ENCODE data around the gene FOSL2.

The FOSL2 gene

DNA sequence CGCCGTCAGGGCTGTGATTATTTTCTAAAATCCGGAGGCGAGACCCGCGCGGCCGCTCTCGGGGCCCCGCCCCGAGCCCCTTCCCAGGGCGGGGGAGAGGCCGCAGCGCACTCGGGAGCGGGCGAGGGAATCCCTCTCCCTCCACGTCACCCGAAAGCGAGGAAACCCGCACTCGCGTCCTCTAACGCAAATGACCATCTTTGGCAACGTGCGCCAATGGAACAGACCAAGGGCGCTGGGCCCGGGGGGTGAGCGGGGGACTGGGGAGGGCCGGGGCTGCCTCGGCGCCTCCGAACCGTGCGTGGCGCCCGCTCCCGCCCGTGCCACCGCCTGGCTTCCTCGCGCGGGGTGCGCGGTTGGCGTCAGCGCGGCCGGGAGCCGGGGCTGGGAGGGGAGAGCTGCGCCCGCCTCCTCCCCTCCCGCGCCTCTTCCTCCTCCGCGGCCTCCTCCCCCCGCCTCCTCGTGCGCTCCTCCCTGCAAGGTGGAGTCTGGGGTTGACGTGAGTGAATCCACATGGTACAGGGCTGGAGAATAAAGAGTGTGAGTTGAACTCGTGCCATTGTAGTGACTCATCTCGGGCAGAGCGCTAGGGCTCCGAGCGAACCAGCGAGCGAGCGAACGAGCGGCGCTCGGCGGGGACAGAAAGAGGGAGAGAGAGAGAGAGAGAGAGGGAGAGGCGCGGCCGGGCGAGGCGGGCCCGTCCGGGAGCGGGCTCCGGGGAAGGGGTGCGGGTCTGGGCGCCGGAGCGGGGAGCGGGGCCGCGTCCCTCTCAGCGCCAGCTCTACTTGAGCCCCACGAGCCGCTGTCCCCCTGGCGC is at the start of gene FOSL2:
Gene FOSL2 (plus strand): TSS at position 562 of the 817 bp plus-strand sequence. CDS start 863 bp downstream, outside the sequence.
- peak; percentile 96 for DNase-seq (ENCODE audit: low spot score)

DNA sequence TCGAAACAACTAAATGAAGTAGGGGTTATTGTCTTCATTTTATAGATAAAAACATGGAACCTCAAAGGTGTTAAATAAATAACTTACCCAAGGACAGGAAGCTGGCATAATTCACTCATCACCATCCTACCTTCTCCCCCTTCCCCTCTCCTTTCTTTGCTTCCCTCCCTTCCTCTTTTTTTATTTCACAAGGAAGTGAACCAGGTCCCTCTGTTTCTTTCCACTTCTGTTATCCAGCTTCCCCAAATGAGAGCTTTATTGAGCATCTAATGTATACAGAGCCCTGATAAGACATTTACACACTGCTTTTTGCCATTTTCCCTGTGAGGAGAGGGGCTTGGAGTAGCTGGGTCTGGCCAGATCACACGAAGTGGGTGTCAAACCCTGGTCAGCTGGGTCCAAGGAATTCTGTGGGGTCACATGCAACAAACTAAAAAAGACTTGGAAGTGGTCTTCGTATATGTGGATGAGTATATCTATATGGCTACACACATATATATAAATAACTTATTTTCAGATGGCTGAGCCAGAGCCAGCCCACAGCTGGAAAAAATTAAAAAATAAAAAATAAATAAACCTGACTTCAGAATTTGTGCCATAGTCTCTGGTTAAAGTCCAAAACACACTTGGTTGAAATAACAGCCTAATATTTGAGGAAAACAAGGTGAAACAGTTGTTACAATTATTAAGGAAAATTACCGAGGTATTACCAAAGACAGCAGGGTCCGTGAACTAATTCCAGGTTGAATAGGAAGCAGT is 49.3 kb upstream of the FOSL2 start:
- DNase-seq (ENCODE audit: low spot score) = no peak

DNA sequence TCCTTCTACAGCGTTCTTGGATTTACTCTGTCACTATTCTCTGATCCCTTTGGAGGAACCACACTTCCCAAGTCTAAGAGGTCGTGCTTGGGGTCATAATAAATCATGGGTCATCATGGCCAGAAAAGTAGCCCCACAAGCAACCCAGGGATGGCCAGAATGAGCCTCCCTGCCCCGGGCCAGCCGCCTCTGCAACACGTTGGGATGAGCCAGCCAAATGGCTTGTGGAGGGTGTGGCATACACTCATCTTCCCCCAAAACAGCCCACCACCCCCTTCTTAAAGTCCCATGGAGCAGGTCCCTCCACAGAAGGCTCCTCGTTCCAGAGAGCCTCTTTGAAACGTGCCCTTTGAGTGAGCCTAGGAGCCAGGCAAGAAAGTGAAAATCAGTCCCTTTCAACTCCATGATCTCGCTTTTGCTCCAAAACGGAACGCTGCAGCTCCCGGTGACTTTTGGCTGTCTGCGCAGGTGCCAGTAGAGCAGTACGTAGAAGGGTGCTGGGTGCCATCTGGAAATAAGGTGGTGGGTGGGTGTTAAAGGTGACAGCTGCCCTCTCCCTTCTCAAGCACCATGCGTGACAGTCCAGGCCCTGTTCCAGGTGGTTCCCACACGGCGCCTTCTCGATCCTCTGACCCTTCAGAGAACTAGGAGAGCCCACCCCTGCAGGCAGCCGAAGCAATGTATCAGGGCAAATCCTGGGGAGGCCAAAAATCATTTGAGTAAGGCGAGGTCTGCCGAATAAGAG is 48.5 kb upstream of the FOSL2 start:
- DNase-seq (ENCODE audit: low spot score) = no peak

DNA sequence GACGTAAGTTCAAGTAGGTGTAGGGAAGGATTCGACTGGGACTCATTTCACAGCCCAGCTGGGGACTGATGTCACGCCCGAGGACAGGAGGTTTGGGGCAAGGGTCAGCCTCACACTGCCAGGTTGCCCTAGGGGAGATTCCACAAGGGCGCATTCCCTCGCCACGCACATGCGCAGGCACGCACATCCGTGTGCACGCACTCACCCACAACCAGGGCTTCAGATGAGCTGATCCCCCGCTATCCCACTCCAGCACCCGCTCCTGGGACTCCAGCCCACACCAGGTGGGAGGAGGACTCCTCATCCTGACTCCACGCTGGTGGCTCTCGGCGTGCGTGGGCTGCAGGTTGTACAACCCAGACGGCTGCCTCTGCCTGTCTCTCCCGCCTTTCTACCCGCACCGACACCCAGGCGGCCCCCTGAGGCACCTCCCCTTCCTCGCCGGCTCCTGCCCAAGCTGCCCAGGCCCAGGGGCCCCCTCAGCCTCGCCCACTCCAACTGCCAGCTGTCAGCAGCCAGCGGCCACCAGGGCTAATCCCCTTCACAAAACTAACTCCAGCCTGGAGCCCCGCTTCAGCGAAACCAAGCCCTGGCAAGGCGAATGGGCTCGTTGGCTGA is 47.8 kb upstream of the FOSL2 start:
- DNase-seq (ENCODE audit: low spot score) = no peak

DNA sequence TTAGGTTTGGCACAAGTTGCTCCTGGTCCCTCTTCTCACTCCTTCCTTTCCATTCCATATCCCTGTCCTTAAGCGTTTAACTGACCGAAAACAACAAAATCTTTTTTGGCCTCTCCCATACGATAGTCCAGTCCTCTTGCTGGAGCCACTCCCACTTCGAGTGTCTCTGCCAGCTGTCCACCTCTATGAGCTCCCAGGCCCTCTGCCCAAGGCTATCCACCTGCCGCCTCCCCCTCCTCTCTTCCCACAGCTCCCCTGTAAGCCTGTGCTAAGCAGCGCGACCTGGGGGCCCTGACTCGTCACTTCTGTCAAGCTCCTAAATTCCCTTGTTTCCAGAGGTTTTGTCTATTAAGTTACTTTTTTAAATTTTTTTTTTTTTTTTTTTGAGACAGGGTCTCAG is 47.0 kb upstream of the FOSL2 start:
- no peak for DNase-seq (ENCODE audit: low spot score)

DNA sequence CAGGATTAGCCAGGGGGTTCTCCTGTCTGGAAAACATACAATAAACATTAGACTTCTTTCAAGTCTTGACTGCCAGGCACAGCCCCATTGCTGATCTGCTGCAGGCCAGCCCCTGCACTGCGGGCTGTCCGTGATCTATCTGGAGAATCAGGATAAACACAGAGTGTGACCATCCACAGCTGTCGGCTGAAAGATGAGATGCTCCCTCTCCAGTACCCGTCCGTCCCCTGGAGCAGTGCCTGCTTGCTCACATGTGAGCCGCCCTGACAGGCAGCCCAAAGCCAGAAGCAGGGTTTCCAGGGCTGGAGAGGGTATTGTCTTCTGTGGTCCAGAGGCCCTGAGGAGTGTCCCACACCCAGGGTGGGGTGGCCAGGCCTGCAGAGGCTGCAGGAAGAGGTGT is 46.1 kb upstream of the FOSL2 start:
- DNase-seq (ENCODE audit: low spot score) = no peak

DNA sequence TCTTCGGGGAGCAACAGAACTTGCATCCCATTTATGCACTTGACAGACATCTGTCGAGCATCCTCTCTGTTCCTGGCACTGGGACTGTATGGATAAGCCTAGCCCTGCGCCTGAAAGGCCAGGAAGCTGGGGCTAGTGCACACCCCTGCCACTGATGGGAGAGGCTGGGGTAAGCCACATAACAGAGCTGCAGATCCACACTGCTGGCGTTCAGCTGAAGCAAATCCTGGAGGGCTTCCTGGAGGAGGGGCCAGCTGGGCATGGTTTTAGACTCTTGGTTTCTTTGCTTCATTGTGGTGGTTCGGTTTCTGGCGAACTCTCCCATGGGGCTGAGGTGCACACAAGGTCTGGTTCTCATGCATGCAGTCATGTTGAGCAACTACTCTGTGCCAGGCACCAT is 45.5 kb upstream of the FOSL2 start:
- DNase-seq (ENCODE audit: low spot score) = no peak

DNA sequence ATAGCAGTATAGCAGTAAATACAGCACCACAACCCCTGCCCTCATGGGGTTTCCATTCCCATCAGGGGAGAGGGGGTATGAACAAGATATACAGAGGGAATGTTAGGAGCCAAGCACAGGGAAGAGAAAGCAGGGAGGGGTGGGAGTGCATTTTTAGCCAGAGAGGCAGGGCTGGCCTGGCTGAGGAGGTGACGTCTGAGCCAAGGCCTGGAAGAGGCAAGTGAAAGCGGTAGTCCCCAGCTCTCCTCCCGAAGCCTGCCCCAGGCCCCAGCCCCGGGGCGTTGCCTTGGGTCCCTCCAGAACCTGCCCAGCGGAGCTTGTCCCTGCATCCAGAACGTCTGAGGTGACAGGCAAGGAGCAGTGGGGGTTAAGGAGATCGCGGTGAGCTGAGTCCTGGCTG is 45.1 kb upstream of the FOSL2 start:
- no peak for DNase-seq (ENCODE audit: low spot score)

DNA sequence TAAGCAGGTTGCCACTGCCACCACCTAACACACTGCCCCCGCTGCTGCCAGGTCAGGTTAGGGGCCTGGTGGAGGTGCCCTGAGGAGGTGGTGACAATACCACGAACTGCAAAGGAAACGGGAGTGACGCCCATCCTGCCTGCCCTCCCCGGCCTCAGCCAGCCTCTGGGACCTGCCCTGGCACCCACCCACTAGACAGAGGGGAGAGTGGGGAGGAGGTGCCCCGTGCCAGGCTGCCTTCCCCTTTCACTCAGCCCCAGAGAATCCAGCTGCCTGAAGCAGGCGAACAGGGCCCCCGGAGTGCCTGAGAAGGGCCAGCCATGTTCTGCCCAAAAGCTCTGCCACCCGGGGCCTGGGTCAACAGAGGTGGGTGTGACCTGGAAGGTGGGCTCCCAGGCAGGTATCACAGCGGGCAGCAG is 44.5 kb upstream of the FOSL2 start:
- no peak for DNase-seq (ENCODE audit: low spot score)

DNA sequence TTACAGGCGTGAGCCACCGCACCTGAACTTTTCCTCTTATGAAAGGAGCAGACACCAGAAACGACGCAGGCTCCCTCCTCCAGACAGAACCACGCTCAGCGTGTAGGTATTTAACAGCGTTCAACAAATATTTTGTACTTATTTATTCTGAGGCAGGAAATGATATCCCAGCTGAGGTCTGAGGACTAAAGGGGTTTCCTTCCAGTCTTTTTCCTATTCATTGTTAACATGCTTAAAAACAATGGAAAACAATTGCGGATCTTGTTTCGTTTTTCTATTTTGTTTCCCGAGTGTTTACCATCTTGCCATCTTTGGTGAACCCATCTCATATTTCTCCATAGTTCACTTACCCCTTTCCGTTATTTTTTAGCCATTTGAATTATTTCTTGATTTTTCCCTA is 43.7 kb upstream of the FOSL2 start:
- DNase-seq (ENCODE audit: low spot score) = no peak

DNA sequence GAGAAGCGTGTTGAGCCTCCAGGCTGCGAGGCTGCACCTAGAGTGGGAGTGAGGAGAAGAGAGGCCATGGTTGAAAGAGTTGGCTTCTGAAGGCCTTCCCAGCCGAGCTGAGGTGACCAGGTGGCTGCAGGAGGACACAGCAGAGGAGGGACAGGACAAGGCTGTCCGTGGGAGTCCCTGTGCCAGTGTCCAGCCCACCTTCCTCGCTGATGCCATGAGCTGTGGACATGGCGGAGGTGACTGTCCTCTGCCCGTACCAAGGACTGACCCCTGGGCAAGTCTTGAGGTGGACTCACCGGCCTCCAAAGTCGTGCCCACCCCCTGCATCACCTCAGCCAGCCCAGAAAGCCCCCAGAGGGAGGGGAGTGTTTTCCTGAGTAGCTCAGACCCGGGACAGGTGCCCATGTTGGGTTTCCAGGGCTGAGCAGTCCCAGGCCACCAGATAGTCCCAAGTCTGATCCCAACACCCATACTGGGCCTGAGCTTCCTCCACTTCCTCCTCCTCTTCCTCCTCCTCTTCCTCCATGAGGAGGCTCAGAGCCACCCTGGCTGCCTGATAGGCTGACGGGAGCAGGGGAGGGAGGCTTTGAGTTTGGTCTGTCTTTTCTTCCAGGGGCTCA is 43.0 kb upstream of the FOSL2 start:
- no peak for DNase-seq (ENCODE audit: low spot score)

DNA sequence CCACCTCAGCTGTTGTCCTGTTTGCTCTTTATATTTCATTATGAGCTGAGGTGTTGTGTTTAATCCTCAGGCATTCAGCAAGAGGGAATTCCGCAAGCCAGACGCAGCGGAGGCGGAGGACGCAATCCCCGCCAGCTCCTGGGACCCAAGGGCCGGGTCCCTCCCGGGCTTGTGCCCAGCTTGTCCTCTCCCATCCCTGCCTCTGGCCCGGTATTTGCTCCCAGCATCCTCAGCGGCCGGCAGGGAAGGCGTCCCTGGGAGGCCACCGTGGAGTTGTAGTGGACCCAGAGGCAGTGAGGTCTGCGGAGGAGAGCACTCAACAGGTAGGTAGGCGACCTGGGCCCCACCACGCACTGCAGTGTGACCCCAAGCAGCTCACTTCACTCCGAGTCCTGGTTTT is 42.5 kb upstream of the FOSL2 start:
- no peak for DNase-seq (ENCODE audit: low spot score)

DNA sequence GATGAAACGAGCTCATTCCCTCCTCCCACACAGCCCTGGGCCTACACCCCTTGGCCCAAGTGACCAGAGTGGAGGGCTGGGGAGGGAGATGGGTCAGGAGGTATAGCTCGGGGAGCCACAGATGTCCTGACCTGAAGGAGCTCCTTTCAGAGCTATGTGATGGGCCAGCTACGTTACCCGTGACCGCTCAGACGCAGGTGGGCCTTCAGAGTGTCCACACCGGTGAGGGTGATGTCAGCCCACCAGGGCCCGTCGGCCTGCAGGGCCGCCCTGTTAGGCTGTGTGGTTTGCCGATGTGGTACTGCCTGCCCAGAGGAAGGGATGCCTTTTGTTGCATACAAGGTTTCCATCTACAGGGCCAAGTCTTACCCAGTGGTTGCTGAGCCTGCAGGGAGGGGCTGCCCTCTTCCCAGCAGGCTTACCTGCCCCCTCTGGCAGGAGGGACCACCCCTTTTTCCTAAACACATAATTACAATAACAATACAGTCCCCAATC is 41.8 kb upstream of the FOSL2 start:
- DNase-seq (ENCODE audit: low spot score) = no peak

DNA sequence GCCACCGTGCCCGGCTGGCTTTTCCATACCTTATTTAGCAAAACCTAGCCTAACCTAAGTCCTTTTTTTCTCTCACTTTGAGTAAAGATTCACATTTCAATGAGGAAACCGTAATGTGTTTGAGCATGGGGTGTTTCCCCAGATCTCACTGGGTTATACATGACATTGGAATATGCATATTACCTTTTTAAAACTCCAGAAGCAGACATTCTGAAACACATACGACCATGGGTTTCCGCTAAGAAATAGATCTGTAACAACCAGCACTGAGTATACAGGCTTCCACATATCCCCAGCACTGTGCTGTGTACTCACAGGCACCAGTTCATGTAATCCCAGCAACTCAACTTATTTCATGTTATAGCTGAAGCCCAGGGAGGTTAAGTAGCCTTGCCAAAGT is 41.0 kb upstream of the FOSL2 start:
- DNase-seq (ENCODE audit: low spot score) = no peak

DNA sequence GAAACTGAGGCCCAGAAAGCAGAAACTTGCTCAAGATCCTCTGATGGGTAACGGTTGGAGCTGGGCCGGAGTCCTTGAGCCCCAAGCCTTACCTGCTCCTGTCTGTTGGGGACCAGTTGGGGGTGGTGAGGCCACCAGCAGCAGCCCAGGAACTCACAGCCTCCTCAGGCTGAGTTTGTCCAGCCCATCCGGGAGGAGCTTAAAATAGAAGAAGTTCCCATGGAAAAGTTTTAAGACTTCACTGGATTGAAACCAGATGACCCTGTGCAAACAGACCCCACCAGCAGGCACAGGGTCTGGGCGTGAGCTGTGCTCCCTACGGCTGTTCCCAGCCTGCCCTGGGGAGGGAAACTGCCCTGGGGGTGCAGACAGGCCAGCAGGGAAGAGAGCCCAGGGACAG is 40.6 kb upstream of the FOSL2 start:
- DNase-seq (ENCODE audit: low spot score) = no peak

DNA sequence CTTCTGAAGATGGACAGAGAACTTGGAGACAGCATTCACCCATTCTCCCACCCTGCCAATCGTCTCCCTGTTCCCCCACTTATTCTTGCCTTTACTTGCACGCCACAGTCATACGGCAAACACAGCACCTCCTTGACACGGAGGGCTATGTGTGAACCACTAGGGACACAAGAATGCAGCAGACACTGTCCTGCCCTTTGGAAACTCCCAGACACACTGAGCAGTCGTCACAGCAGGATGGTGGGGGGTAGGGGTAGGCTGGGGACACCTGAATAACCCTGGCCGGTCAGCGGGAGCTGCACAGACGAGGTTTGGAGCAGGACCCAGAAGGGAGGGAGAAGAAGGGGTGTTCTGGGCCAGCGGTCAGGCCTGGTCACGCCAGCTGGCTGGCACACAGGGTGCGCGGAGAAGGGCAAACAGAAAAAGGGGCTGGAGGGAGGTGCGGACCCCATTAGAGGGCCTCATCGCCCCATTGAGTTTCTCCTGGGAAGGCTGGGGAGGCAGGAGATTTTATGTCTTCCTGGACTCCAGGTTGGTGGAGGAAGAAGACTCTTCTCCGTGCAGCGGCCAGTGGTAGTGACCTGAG is 40.0 kb upstream of the FOSL2 start:
- no peak for DNase-seq (ENCODE audit: low spot score)

DNA sequence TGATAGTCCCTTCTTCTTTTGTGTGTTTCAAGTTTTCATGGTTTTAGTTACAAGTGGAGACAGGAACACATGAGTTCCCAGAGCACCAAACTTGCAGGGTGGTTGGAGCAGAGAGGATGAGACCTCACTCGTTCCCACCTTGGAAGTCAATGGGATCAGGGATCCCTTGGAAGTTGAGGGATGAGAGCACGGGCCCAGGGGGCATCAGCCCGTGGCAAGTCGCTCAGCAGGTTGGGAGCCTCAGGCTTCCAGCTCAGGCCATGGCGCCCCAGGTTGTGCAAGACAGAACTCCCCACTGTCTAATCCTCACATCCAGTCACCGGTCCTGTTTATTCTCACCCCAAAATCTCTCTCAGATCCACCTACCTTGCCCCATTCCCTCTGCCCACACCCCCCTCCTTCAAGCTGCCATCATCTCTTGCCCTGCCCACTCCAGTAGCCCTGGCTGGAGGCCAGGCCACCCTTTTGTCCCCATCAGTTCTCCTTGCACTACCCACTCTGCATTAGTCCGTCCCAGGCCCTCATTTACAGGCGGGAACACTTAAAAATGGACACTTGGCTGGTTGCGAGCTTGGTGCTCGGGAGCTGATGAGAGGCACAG is 37.6 kb upstream of the FOSL2 start:
- no peak for DNase-seq (ENCODE audit: low spot score)

DNA sequence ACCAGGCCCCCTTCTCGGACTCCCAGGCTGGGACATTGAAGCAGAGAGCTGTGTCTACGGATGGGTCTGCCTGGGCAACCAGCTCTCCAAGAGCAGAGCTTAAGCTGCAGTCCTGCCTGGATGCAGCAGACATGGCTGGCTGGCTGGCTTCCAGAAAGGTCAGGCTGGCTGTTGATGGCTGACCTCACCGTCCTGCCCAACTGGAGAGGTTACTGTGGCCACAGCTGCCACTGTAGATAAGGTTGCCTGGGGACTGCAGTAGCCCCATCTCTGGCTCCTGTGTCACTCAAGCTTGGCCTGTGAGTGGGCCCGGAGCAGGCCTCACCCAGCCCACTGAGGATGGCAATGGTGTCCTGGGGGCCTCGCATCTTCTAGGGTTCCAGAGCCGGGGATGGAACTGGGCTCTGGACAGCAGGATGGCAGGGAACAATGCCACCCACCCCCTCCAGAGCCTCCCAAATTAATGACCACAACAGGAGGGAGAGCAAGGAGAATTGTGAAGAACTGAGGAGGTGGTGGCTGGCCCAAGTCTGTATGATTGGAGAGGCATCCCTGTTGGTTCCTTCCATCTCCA is 37.0 kb upstream of the FOSL2 start:
- no peak for DNase-seq (ENCODE audit: low spot score)

DNA sequence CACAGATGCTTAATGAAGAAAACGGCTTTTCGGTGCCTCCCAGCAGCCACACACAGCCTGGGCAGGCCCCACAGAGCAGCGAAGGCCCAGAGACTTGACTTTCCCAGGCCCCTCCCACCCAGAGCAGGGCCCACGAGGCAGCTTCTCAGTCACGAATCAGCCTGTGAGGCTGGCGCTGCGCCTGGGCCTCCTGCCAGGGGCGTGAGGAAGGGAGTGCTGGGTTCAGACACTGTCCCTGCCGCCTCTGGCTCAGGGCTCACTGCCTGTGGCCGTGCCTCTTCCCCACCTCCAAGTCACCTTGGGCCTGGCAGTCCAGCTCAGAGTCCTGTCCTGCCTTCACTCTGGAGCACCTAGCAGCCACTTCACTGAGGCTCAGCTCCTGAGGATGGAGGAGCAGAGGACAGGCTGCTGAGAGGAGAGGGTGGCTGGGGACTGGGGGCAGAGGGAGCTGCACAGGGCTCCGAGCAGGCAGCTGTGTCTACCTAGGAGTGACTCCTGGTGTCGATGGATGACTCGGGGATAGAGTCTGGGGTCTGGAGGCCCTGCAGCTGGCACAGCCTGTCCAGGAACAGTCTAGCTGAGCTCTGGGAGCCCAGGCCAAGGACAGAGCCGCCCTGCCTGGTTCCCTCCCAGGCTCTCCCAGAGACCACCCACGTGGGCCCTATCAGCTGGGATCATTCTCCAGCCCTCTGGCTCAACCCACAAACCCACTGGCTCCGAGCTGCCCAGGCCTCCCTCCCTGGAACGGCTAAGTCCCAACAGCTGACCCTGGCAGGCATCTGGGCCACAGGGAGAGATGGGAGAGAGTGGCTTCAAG is 36.4 kb upstream of the FOSL2 start:
- peak; percentile 73 for DNase-seq (ENCODE audit: low spot score)

DNA sequence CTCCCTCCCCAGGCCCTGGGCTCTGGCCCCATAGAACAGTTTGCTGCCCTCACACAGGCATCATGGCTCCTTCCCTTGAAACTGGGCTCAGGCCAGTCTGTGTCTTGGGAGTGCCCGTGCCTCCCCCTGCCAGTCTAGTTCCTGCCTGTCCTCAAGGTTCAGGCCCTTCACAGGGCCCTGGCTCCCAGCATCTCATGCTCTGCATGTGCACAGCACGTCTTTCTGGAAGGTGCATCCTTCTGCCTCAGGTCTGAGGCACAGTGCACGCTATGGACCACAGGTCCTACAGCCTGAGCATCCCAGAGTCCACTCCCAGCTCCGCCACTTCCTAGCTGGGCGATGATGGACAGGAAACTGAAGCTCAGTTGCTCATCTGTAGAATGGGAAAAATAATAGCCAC is 35.6 kb upstream of the FOSL2 start:
- no peak for DNase-seq (ENCODE audit: low spot score)
